ENCODE measurements around the gene CYB5RL. TPM values are rescaled to one million over a fixed set of nuclear protein-coding genes. Genes with fewer than 3 reads are reported as not detected.

CYB5RL gene
- total and polyA plus RNA-seq, 2 donors from 2014 or later = 3.9 to 8.1 TPM

DNA sequence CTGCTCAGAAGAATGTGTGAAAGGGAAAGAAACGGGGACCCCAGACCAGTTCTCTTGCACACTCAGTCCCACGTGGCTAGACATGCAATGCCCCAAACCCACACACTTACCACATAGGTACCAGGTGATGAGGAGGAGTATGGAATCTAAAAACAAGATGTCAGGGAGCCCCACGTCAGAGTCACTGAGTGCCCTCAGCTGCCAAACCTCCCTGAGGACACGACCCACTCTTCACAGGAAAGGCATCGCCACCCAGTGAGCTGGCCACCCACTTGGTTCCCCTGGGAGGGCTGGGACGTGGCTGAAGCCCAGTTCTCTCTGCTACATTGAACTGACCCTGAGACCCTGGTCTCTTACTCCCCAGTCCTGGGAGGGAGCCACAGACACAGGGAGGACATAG is 41.5 kb upstream of the CYB5RL start:
- no peak overlapping the region for H3K27ac ChIP-seq (ENCODE audit: low read depth in 2 of 2, low read length in 2 of 2)
- intact Hi-C loops (cut with DNase I) = no loop called here
- H3K4me1 ChIP-seq (ENCODE audit: control insufficient read depth in 2 of 3, insufficient read depth in 2 of 3, low read depth in 1 of 3, low read length in 3 of 3) = no peaks in the 10 kb centered on the region
- H3K9ac ChIP-seq (ENCODE audit: low read length in 3 of 3) = no peak overlapping the region
- H3K4me3 ChIP-seq (ENCODE audit: low read length in 3 of 3) = no peak overlapping the region
- peak in 1 of 5 donors; percentile 55 for DNase-seq
- no peaks in the 10 kb centered on the region for H3K9me3 ChIP-seq (ENCODE audit: control insufficient read depth in 2 of 3, insufficient read depth in 1 of 3, low read length in 3 of 3)
- H3K36me3 ChIP-seq (ENCODE audit: control insufficient read depth in 2 of 3, insufficient read depth in 3 of 3, low read length in 3 of 3) = peaks cover 5 to 30% (median 16%) of the 10 kb centered on the region in 3 donors
- no peaks in the 10 kb centered on the region for H3K27me3 ChIP-seq (ENCODE audit: control insufficient read depth, insufficient read depth, low read length)
- no peak for FAIRE-seq
- TF ChIP-seq, protein P1, sequence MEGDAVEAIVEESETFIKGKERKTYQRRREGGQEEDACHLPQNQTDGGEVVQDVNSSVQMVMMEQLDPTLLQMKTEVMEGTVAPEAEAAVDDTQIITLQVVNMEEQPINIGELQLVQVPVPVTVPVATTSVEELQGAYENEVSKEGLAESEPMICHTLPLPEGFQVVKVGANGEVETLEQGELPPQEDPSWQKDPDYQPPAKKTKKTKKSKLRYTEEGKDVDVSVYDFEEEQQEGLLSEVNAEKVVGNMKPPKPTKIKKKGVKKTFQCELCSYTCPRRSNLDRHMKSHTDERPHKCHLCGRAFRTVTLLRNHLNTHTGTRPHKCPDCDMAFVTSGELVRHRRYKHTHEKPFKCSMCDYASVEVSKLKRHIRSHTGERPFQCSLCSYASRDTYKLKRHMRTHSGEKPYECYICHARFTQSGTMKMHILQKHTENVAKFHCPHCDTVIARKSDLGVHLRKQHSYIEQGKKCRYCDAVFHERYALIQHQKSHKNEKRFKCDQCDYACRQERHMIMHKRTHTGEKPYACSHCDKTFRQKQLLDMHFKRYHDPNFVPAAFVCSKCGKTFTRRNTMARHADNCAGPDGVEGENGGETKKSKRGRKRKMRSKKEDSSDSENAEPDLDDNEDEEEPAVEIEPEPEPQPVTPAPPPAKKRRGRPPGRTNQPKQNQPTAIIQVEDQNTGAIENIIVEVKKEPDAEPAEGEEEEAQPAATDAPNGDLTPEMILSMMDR (IDR thresholded peaks at IDR 0.05; ENCODE audit: borderline replicate concordance, extremely low read depth, insufficient read depth) = no peak

DNA sequence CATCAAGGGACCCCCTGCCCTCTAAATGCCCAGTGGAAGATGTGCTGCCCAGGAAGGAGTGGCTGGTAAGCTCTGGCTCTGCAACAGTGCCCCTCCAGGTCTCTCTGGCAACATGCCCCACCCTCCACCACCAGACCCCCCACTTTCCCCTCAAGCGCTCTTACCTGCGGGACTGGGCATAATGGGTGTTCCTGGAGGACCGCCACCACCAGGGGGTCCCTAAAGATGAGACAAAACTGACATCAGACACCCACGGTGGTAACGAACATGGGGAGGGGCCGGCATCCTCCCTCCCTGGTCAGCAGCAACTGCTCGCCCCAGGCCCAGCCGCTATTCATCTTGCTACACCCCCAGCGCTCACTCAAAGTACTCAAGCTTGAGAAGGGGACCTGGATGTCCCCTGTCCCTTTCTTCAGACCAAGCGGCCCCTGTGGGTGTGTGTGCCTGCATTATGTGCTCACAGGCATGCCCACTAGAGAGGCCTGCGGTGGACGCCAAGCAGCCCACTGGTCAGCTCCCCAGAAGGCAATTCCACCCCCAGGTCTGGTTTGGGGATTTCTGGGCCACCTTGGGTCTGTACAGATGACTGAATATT is 41.0 kb upstream of the CYB5RL start:
- FAIRE-seq (no peak), DNase-seq (peak in 1 of 5 donors; percentile 59)
- no peaks in the 10 kb centered on the region for H3K9me3 ChIP-seq (ENCODE audit: control insufficient read depth in 2 of 3, insufficient read depth in 1 of 3, low read length in 3 of 3)
- intact Hi-C loops (cut with DNase I) = no loop called here
- H3K4me3 ChIP-seq (ENCODE audit: low read length in 3 of 3) = no peak overlapping the region
- H3K9ac ChIP-seq (ENCODE audit: low read length in 3 of 3) = no peak overlapping the region
- H3K27ac ChIP-seq (ENCODE audit: low read depth in 2 of 2, low read length in 2 of 2) = no peak overlapping the region
- no peaks in the 10 kb centered on the region for H3K27me3 ChIP-seq (ENCODE audit: control insufficient read depth, insufficient read depth, low read length)
- no peaks in the 10 kb centered on the region for H3K4me1 ChIP-seq (ENCODE audit: control insufficient read depth in 2 of 3, insufficient read depth in 2 of 3, low read depth in 1 of 3, low read length in 3 of 3)
- H3K36me3 ChIP-seq (ENCODE audit: control insufficient read depth in 2 of 3, insufficient read depth in 3 of 3, low read length in 3 of 3) = peaks cover 5 to 29% (median 15%) of the 10 kb centered on the region in 3 donors
- TF ChIP-seq, protein P1 (IDR thresholded peaks at IDR 0.05; ENCODE audit: borderline replicate concordance, extremely low read depth, insufficient read depth) = no peak

DNA sequence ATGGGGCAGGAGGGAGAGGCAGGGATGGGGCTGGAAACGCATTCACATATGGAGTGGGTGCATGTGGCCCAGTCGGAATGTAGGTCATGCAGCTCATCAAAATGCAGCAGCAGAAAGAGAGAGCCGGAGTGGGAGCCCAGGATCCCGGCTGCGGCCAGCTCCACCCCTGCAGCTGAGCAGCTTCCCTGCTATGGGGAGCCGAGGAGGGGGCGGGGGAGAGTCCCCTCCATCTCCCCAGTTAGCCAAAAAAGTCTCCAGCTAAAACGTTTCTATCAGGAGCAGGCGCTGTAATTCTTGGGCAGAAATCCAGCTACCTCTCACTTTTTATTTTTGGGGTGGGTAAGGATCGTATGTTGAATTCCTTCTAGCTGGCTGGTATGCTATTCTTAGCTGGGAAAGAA is 39.8 kb upstream of the CYB5RL start:
- H3K9ac ChIP-seq (ENCODE audit: low read length in 3 of 3) = no peak overlapping the region
- peaks cover 5 to 26% (median 11%) of the 10 kb centered on the region in 3 donors for H3K36me3 ChIP-seq (ENCODE audit: control insufficient read depth in 2 of 3, insufficient read depth in 3 of 3, low read length in 3 of 3)
- TF ChIP-seq, protein P1 (IDR thresholded peaks at IDR 0.05; ENCODE audit: borderline replicate concordance, extremely low read depth, insufficient read depth) = no peak
- H3K4me3 ChIP-seq (ENCODE audit: low read length in 3 of 3) = no peak overlapping the region
- intact Hi-C loops (cut with DNase I) = no loop called here
- no peak for FAIRE-seq
- H3K27me3 ChIP-seq (ENCODE audit: control insufficient read depth, insufficient read depth, low read length) = no peaks in the 10 kb centered on the region
- H3K4me1 ChIP-seq (ENCODE audit: control insufficient read depth in 2 of 3, insufficient read depth in 2 of 3, low read depth in 1 of 3, low read length in 3 of 3) = no peaks in the 10 kb centered on the region
- no peaks in the 10 kb centered on the region for H3K9me3 ChIP-seq (ENCODE audit: control insufficient read depth in 2 of 3, insufficient read depth in 1 of 3, low read length in 3 of 3)
- DNase-seq = no peak
- H3K27ac ChIP-seq (ENCODE audit: low read depth in 2 of 2, low read length in 2 of 2) = no peak overlapping the region

DNA sequence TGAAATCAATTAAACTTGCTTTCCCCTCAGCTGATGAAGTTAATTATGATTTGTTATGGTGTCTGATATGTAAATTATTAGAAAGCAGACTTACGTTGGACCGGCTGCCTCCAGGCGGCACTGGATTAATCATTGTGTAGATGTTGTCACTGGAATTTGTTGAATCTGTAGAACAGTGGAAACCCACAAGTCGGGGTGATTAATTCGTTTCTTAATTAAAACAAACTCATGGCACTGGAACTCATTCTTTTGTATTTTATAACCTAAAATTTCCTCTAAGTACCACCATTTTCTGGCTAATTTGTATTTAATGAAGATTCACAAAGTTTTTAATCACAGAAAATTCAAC is 39.2 kb upstream of the CYB5RL start:
- FAIRE-seq = no peak
- H3K4me3 ChIP-seq (ENCODE audit: low read length in 3 of 3) = no peak overlapping the region
- DNase-seq = no peak
- H3K9me3 ChIP-seq (ENCODE audit: control insufficient read depth in 2 of 3, insufficient read depth in 1 of 3, low read length in 3 of 3) = no peaks in the 10 kb centered on the region
- intact Hi-C loops (cut with DNase I) = no loop called here
- no peaks in the 10 kb centered on the region for H3K4me1 ChIP-seq (ENCODE audit: control insufficient read depth in 2 of 3, insufficient read depth in 2 of 3, low read depth in 1 of 3, low read length in 3 of 3)
- H3K36me3 ChIP-seq (ENCODE audit: control insufficient read depth in 2 of 3, insufficient read depth in 3 of 3, low read length in 3 of 3) = peaks cover 5 to 26% (median 11%) of the 10 kb centered on the region in 3 donors
- H3K27ac ChIP-seq (ENCODE audit: low read depth in 2 of 2, low read length in 2 of 2) = no peak overlapping the region
- H3K9ac ChIP-seq (ENCODE audit: low read length in 3 of 3) = no peak overlapping the region
- TF ChIP-seq, protein P1 (IDR thresholded peaks at IDR 0.05; ENCODE audit: borderline replicate concordance, extremely low read depth, insufficient read depth) = no peak
- H3K27me3 ChIP-seq (ENCODE audit: control insufficient read depth, insufficient read depth, low read length) = no peaks in the 10 kb centered on the region

All from kidney (tissue), 14 donors.